GM21526 (cell line): ENCODE data around the gene CFAP410.
"Not testable (repeated sequence)": the region's sequence is repeated elsewhere in the genome, so short reads cannot be mapped to it uniquely, and the experiment has no call there.

ENCODE experiments used
- ATAC-seq: cut with Tn5 transposase; IDR thresholded peaks from one replicate; pipeline ENCODE4 v1.9.1; 2021; ENCODE audit warnings: moderate library complexity; ENCODE audit not compliant: unreplicated experiment, low FRiP score

The CFAP410 gene

DNA sequence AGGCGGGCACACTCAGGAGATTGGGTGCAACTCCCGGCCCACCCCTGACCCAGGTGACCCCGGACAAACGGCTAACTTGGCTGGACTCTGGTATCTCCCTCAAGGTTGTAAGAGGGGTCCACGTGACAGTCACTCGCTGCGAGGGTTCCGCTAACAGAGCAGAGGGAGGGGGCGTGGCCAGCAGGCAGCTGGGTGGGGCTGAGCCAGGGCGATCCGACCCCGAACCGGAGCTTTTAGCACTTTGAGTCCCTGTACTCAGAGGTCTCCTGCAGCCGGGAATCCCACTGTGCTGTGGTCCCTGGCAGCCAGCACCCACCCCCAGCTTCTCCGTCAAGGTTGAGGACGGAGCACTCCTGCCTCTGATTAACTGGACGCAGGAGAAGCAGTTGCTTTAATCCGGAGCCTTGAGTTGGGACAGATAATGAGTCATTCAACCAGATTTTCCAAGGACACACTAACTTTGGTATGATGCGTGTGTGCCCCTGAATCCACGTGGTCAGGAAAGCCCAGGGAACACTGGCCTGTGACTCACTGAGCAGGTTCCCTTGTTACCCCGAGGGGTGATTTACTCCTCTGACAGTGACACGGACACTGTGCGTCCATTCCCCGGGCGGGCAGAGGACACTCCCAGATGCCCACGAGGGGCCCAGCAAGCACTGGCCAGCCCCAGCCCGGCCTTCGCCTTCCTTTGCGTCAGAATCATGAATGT lies 31.0 kb upstream of the CFAP410 start:
- no peak for ATAC-seq

DNA sequence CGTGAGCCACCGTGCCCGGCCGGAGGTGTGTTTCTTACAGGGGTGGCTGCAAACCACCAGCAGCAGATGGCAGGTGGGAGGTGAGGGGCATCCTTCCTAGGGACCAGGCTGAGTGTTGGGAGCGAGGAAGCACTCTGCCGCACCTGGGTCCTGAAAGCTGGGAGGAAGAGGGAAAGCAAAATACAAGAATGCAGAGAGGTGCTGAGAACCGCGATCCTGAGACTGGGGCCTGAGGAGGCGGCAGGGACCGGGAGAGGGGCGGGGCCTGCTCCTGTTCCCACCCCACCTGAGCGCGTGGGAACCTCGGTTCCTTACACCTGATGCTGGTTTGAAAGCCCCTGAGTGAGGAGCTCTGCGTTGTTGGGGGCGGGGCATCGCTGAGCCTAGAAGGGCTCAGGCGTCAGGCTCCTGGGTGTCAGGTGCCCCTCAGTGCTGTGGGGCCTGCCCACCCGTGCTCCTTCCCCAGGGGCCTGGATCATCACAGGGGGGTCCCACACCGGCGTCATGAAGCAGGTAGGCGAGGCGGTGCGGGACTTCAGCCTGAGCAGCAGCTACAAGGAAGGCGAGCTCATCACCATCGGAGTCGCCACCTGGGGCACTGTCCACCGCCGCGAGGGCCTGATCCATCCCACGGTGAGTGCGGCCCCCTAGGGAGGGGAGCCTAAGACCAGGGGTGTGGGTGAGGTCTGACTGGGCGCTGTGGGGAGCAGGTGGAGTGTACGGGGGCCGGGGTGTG lies 29.7 kb upstream of the CFAP410 start:
- ATAC-seq = no peak

DNA sequence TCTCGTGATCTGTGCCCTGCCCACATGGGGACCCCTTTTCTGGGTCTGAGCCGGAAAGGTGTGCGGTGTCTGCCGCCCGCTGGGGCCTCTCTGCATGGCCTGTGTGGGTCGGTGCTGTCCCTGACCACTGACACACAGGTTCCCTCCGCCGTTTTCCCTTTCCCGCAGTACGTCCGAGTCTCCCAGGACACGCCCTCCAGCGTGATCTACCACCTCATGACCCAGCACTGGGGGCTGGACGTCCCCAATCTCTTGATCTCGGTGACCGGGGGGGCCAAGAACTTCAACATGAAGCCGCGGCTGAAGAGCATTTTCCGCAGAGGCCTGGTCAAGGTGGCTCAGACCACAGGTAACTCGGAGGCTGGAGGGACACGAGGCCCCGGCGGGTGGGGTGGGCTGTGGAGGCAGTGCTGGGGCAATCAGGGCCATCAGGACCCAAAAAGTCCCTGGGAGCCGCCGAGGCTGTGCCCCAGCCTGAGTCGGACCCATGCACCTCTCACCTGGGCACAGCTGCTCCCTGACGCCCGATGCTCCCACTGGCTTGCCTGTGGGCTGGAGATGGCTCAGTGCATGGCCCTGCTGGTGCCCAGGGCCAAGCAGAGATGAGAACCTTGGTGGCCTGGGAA lies 27.5 kb upstream of the CFAP410 start:
- ATAC-seq = no peak

DNA sequence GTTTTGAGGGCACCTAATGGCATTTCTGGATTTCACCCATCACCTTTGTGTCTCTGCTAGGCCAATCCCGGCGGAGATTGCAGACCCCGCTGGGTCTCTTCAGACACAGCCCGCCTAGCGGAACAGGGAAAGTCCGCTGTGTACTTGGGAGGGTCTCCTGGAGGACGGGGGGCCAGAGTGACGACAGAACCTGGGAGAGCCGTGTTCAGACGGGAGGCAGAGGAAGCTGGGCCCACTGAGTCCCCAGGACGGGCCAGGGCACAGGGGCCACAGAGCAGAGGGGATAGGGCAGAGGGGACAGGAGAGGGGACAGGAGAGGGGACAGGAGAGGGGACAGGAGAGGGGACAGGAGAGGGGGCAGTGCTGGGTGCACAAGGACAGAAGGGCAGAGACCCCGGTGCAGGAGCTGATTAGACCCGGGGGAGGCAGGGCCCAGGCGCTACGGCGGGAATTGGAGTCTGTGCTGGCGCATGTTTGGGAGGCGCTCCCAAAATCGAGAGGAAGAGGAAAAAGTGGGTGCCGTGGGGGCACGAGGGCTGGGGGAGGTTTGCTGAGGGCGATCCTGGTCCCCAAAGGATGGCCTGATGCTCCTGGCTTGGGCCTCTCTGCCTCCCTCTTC lies 26.9 kb upstream of the CFAP410 start:
- ATAC-seq = no peak

DNA sequence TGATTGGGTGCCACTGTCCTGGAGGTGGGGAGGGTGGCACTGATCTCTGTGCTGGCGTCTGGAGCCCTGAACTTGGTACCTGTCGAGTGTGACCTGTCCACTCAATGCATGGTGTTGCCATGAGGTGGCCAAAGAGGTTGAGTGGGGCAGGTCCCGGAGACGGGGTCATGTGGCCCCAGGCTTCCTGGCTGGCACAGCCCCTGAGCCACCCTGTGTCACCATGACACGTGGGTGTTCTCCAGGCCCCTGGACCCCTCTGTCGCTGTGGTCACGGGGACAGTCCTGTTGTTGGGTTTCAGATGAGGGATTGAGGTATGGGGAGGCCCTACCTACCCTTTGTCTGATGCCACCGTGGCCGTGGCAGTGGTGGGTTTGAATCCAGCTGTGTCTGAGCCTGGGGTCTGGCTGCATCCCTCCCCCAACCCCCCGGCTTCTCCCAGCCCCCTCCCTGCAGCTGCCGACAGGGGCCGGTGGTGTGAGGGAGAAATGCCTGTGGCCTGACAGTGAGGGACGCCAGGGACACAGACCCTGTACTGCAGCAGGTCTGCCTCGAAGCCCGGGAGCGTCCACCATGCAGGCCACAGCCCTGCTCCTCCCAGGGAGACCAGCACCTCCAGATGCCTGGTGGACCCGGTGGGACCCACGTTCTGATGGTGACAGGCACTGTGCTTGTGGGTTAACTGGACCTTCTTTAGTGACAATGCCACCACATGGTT lies 26.2 kb upstream of the CFAP410 start:
- no peak for ATAC-seq

DNA sequence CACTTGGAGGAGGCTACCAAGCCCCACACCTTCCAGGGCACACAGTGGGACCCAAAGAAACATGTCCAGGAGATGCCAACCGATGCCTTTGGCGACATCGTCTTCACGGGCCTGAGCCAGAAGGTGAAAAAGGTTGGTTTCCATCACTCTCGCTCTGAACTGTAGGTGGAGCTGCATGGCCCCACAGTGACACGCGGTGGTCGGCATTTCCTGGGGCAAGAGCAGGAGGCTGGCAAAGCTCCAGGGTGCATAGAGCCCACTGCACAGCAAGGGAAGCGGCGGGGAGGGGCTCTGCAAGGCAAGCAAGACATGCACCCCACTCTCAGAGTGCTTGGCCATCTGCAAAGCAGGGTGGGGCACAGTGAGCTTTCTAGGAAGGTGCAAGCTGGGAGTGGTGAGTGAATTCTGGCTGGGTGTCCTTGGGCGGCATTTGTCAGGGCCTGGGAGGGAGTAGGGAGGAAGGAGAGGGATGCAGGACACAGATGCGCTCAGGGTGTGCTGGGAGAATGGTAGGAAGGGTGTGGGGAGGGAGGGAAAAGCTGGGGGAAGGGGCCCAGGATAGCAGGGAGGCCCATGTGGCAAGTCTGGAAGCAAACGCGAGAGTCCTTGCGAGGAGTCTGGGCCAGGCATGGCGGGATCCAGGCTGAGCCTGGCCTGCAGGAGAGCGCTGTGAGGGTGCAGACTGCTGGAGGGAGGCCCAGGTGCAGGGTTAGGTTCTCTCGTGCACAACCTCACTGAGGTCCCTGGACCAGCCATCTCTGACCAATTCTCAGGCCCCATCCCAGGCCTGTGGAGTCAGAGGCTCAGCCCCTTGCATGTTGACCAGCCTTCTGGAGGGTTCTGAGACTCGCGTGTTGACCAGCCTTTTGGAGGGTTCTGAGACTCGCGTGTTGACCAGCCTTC lies 25.2 kb upstream of the CFAP410 start:
- no peak for ATAC-seq

DNA sequence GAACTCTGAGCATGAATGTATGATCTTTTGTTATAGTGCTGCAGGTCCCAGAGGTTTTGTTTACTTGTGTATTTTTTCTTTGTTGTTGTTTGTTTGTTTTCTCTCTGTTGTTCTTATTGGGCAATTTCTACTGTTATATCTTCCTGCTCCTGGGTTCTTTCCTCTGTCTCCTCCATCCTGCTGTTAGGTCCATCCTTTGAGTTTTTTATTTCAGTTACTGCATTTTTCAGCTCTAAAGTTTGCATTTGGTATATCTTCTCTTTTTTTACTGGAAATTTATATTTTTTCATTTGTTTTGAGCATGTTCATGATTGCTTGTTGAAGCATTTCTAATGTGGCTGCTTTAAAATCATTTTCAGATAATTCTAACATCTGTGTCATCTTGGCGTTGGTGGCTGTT lies 24.1 kb upstream of the CFAP410 start:
- ATAC-seq = no peak

DNA sequence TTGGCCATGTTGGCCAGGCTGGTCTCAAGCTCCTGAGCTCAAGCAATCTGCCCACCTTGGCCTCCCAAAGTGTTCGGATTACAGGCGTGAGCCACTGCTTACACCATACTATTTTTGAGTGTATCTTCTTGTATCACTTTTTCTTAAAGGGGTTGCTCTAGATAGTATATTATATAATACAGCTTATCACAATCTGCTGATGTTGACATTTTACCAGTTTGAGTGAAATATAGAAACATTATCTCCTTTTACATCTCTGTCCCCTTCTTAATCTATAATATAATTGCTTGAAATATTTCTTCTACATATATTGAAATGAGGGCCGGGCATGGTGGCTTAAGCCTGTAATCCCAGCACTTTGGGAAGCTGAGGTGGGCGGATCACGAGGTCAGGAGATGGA lies 22.7 kb upstream of the CFAP410 start:
- ATAC-seq = not testable (repeated sequence)

DNA sequence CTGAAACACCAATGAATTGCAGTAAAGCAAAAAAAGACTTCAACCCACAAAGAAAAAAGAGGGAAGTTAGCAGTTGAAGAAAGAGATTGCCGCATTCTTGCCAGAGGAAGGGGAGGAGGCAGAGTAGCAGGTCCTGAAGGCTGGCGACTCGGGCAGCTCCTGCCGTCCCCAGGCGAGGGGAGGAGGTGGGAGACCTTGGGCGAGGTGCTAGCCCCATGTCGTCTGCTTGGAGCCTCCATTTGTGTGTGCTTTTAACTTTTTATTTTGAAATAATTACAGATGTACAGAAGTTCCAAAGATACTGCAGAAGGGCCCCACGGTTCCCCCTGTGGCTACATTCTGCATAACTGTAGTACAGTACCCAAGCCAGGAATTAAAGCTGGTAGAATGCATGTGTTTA lies 21.0 kb upstream of the CFAP410 start:
- no peak for ATAC-seq

DNA sequence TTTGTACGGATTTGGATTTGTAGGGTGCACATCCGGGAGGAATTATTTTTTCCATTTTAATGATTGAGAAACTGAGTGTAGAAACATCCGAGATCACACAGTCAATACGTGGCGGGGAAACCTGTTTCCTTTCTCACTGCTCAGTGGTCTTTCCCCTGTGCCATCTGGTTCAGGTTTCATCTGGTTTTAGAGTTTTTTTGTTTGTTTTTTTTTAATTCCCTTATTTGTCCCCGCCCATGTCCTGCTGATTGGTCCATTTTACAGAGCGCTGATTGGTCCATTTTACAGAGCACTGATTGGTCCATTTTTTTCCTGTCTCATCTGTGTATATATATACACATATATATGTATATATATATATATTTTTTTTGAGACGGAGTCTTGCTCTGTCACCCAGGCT lies 20.2 kb upstream of the CFAP410 start:
- no peak for ATAC-seq

DNA sequence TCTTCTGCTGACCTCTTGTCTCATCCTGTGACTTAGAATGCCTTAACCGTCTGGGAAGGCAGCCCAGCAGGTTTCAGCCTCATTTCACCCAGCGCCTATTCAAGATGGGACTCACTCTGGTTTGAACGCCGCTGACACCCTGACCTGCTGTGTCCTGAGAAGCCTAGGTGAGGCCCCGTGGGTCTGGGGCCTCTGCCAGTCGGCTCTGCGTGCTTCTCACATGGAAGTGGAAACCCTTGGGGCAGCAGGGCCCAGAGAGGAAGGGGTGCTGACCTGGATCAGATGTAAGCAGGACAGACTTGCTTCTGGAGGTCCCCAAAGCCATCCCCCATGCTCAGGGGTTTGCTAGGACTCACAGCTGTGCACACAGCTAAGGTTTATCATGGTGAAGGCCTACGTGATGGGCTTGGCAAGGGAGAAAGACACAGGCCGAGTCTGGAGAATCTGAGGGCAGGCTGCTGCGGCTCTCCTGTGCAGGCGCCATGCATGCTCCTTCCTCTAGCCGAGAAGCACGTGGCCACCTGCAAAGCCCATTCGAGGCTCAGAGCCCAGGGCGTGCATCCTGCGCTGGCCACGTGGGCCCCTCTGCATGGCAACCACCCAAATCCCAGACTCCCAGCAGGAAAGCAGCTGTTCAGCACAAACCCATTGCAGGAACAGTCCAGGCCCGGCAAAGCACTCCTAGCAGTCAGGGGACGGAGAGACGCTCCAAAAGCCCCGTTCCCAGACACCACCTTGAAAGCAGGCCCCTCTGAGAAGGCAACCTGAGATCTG lies 18.1 kb upstream of the CFAP410 start:
- no peak for ATAC-seq

DNA sequence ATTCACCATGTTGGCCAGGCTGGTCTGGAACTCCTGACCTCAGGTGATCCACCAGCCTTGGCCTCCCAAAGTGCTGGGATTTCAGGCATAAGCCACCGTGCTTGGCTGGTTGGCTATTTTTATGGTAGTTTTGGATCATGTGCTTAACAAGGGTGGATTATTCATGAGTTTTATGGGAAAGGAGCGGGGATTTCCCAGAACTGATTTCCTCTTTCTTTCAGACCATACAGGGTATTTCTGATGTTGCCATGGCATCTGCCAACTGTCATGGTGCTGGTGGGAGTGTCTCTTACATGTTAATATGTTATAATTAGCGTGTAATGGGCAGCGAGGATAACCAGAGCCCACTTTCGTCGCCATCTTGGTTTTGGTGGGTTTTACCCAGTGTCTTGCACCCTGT lies 17.4 kb upstream of the CFAP410 start:
- no peak for ATAC-seq

DNA sequence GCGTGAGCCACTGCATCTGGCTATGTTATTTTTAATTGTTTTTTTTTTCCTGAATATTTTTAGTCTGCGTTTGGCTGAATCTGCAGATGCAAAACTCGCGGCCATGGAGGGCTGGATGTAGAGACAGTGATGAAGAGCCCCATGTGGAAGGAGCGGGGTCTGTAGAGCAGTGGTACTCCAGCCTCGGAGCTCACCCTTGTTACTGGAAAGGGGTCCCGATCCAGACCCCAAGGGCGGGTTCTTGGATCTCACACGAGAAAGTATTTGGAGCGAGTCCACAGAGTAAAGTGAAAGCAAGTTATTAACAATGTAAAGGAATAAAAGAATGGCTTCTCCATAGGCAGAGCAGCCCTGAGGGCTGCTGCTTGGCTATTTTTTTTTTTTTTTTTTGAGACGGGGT lies 17.0 kb upstream of the CFAP410 start:
- ATAC-seq = no peak

DNA sequence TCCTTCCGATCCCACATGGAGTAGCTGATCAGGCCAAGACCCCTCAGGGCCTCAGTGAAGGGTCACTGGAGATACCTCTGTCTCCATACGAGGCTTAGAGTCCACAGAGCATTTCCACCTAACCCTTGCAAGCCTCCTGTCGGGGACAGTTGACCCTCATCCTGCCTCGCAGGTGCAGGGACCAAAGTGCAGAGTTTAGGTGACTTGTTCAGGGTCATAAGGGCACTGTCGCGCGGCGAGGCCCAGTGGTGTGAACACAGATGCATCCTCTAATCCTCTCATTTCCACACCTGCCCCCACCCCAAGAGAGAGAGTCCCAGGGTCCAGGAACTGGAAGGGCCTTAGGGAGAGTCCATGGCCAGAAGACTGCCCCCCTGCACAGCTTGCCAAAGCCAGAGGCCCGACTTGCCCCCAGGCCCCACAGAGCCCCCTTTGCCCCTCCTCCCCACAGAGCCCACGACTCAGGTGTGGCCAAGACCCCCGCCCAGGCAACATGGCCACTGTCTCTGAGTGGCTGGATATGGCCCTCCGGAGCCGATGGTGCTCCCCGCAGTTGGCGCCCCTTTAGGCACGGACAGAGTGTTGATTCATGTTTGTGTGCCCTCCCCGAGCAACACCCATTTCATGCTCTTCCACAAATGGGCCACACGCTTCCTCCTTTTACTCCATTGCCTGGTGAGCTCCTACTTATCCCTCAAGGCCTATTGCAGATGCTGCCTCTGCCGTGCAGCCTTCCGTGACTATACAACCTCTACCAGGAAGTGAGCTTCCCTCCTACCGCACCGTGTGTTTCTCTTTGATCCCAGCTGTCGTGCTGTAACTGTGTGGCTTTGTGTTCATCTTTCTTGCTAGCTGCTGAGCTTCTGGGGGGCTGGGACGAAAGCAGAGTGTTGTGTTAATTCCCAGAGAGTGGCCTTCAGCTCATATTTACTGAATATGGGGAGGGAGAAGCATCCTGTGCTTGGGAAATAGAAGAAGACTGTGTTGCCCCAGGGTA lies 15.9 kb upstream of the CFAP410 start:
- ATAC-seq = no peak

DNA sequence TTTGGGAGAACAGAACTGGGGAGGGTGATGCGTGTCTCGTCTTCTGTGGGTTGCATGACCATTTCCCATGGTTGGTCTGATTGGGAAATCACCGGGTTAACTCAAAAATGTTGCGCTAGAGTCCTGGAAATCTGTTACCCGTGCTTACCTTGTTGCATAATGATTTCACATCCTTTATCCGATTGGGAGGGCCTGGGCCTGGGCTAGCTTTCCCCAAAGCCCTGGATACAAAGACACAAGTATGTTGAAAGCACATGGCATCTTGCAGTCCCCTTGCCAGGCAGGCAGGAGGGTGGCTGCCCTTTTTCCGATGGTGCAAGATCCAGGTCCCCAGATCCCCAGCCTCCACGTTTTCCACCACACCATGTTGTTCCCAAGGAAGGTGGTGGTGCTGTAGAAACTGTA lies 14.8 kb upstream of the CFAP410 start:
- no peak for ATAC-seq

DNA sequence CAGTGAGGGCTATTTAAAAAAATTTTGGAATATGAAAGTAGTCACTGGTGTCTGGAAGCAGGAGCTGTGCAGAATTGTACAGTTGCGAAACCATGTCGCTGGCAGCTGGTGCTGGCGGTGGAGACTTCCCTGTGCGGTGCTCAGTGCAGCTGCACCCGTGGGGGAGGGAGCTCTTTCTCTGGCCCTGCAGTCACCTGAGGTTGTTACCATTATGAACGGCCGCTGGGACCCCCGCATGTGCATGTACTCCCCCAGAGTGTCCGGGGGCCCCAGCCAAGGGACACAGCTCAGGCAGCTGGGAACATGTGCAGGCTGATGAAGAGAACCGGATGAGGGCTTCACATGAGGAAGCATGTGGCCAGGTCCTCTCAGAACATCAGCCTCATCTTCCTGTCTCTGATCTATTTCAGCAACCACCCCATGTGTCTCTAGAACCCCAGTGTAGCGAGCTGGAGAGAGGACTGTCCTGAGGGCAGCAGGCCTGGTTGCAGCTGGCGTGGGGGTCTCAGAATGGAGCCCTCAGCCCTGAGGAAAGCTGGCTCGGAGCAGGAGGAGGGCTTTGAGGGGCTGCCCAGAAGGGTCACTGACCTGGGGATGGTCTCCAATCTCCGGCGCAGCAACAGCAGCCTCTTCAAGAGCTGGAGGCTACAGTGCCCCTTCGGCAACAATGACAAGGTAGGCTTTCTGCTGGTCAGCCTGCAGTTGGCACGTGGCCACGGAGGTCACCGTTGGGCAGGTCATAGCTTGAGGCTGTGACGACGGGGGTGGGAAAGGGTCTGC lies 14.2 kb upstream of the CFAP410 start, which contains the start of gene TRPM2:
TRPM2 (plus strand) TSS at position 431 of the 780 bp plus-strand sequence; CDS start at position 511, 80 bp downstream.
- ATAC-seq = no peak
